GM12878 (cell line): ENCODE measurements around the gene TSKU. TPM values are rescaled to one million over a fixed set of nuclear protein-coding genes. Genes with fewer than 3 reads are reported as not detected.
A peak's percentile ranks its signal among the peaks of the same experiment; 100 is the strongest.

Experiments used
- ATAC-seq: fragments of 200-7000 bp; cut with Tn5 transposase; 3 replicates; pipeline ENCODE4 v1.9.1; 2020; ENCODE audit warnings: mild to moderate bottlenecking, moderate library complexity
- BruUV-seq: library from RNA; stranded (reverse); fragments of 400-500 nt; replicated peaks from 2 replicates; lab custom pipeline; 2021; lab: Mats Ljungman, UMichigan
- CTCF ChIA-PET: fragments of 300-600 bp; sonication (Branson Sonifier 250); formaldehyde crosslinking; extraction: SDS; loops from one replicate; lab custom pipeline; 2021; ENCODE audit warnings: inconsistent platforms; lab: Yijun Ruan, JAX
- POLR2A ChIA-PET: fragments of 350-600 bp; formaldehyde crosslinking; extraction: SDS; loops from one replicate; lab custom pipeline; 2021; ENCODE audit warnings: inconsistent platforms; lab: Charles Lee
- RAD21 ChIA-PET: fragments of 300-600 bp; sonication (Branson Sonifier 250); formaldehyde crosslinking; loops from one replicate; lab custom pipeline; 2023; ENCODE audit warnings: antibody characterized with exemption; ENCODE audit not compliant: unreplicated experiment; lab: Charles Lee
- SMC1A ChIA-PET: fragments of 300-600 bp; sonication (Branson Sonifier 250); formaldehyde crosslinking; loops from one replicate; lab custom pipeline; 2023; ENCODE audit not compliant: unreplicated experiment, uncharacterized antibody; lab: Charles Lee
- DNase-seq: peaks from one replicate; pipeline ENCODE4 v3.0.0-alpha.2; 2011; ENCODE audit warnings: low read depth, low spot score
- FAIRE-seq: peaks from 3 replicates; lab custom pipeline; 2011; peaks lifted over from hg19 to GRCh38; lab: Jason Lieb, UNC
- H2AFZ ChIP-seq: 2 replicates; pipeline ENCODE4 v1.6.0; 2011; ENCODE audit warnings: low read depth, low read length, control low read depth; ENCODE audit not compliant: control insufficient read depth
- H3K27ac ChIP-seq: 2 replicates; pipeline ENCODE4 v1.5.1; 2011; ENCODE audit warnings: control low read depth; ENCODE audit not compliant: control insufficient read depth, insufficient read depth
- H3K27me3 ChIP-seq, 2 experiments: replicated peaks in 1 of 2; 2 replicates each; pipeline versions ENCODE4 v1.6.0 to v1.6.1; 2011; ENCODE audit warnings: low read length in 1 of 2; ENCODE audit not compliant: control insufficient read depth in 2 of 2, insufficient read depth in 2 of 2
- H3K36me3 ChIP-seq, 2 experiments: 2 replicates each; pipeline ENCODE4 v1.5.1; 2011; ENCODE audit warnings: low read length in 1 of 2; ENCODE audit not compliant: control insufficient read depth in 2 of 2, insufficient read depth in 2 of 2
- H3K4me1 ChIP-seq: 2 replicates; pipeline ENCODE4 v1.6.1; 2011; ENCODE audit warnings: mild to moderate bottlenecking, low read length, moderate library complexity, mixed read lengths; ENCODE audit not compliant: control insufficient read depth, insufficient read depth
- H3K4me2 ChIP-seq: 2 replicates; pipeline ENCODE4 v1.6.0; 2011; ENCODE audit warnings: control low read depth; ENCODE audit not compliant: control insufficient read depth, insufficient read depth
- H3K4me3 ChIP-seq: fragments of 200-600 bp; sonication (generic); 2 replicates; pipeline ENCODE4 v1.5.1; 2016
- H3K79me2 ChIP-seq: 2 replicates; pipeline ENCODE4 v1.6.0; 2011; ENCODE audit warnings: low read length; ENCODE audit not compliant: control insufficient read depth, insufficient read depth
- H3K9ac ChIP-seq: 2 replicates; pipeline ENCODE4 v1.8.0; 2011; ENCODE audit warnings: low read length, control low read depth, mixed read lengths; ENCODE audit not compliant: control insufficient read depth, insufficient read depth
- H3K9me3 ChIP-seq: replicated peaks from 3 replicates; pipeline ENCODE4 v1.5.1; 2011; ENCODE audit warnings: mild to moderate bottlenecking, low read length; ENCODE audit not compliant: control insufficient read depth, insufficient read depth
- H4K20me1 ChIP-seq: 2 replicates; pipeline ENCODE4 v1.6.0; 2011; ENCODE audit not compliant: control insufficient read depth, insufficient read depth
- CBX5 ChIP-seq: sonication (generic); IDR thresholded peaks from 2 replicates; pipeline ENCODE4 v1.6.1; 2016; ENCODE audit warnings: low read depth, moderate library complexity, mild to moderate bottlenecking, inconsistent platforms
- CEBPZ ChIP-seq: fragments of 150-350 bp; IDR thresholded peaks from 2 replicates; pipeline ENCODE4 v1.6.1; 2016; ENCODE audit warnings: low read depth, low read length
- CHD1 ChIP-seq: IDR thresholded peaks from 2 replicates; pipeline ENCODE4 v1.6.1; 2012; ENCODE audit warnings: low read depth, low read length, improper control_type of control experiment
- SMC3 ChIP-seq: IDR thresholded peaks from 2 replicates; pipeline ENCODE4 v1.6.1; 2011; ENCODE audit warnings: low read length, improper control_type of control experiment, borderline replicate concordance
- ZNF622 ChIP-seq: fragments of 450-650 bp; IDR thresholded peaks from 2 replicates; pipeline ENCODE4 v1.6.1; 2017; ENCODE audit warnings: mild to moderate bottlenecking, inconsistent platforms
- WGBS: methylation state at CpG from one replicate; pipeline ENCODE4 v1.1.6; 2016; ENCODE audit warnings: low lambda C conversion rate; ENCODE audit not compliant: insufficient replicate concordance, insufficient coverage; ENCODE audit errors: missing lambda C conversion rate; 5-methylcytosine and 5-hydroxymethylcytosine counted together
- in situ Hi-C: fragments of 300-500 bp; cut with MboI; formaldehyde crosslinking; loops from 9 replicates; pipeline ENCODE4 v1.14.3; 2018; ENCODE audit warnings: mixed read lengths
- intact Hi-C: fragments of 100-400 bp; cut with micrococcal nuclease; formaldehyde crosslinking; loops from one replicate; pipeline ENCODE4 v1.14.2; 2022; ENCODE audit not compliant: unreplicated experiment
- polyA plus RNA-seq, 11 experiments: library from polyadenylated mRNA; depleted of rRNA in 4 of 11; unstranded in 6 of 11; stranded (reverse) in 5 of 11; fragments of >200 nt; fragmentation: Nextera tagmentation in 4 of 11; fragmentation: Illumina TruSeq in 1 of 11; extraction: Ambion mirVana in 4 of 11; extraction: Trizol in 1 of 11; gene quantifications; 1 replicate in 1 of 11; 2 replicates in 10 of 11; pipeline versions ENCODE4 v1.2.1 to v1.2.3, GENCODE V29; 2011 to 2016; ENCODE audit warnings: inconsistent platforms in 2 of 11, missing spikeins in 2 of 11, low read depth in 1 of 11
- total RNA-seq, 4 experiments: library from RNA; depleted of rRNA in 3 of 4; stranded (reverse); fragments of >200 nt in 3 of 4; fragmentation: Illumina TruSeq in 1 of 4; extraction: Trizol in 1 of 4; gene quantifications; 2 replicates each; pipeline versions ENCODE4 v1.2.1 to v1.2.3, GENCODE V29; 2013 to 2021

The TSKU gene
- total and polyA plus RNA-seq, 10 of the 15 experiments (the other 5 are each of a cell fraction or from before 2014, with no cell fraction given), result 0.04 to 1.5 (median 0.62) TPM

- Histone ChIP-seq H4K20me1 (no peaks in the 10 kb centered on the region), H3K9ac (no peak overlapping the region), H3K4me3 (no peak overlapping the region), H3K27me3 (no peaks in the 10 kb centered on the region; a peak in 1 of 4 replicates), H3K36me3 (no peaks in the 10 kb centered on the region), H3K9me3 (peaks cover 5% of the 10 kb centered on the region; the same call in 2 of the 3 replicates), H3K79me2 (no peaks in the 10 kb centered on the region), H3K4me2 (no peak overlapping the region), H3K27ac (no peak overlapping the region), H2AFZ (no peak overlapping the region), H3K4me1 (no peaks in the 10 kb centered on the region)
- 10% methylated on average over 3 of the region's 3 CpGs for WGBS
- POLR2A ChIA-PET, result no interaction called here
- RAD21 ChIA-PET, result no interaction called here
- CTCF ChIA-PET, result interaction anchor here (1.0 kb wide), 1 partner anchor 178 kb away, joined by 3 read pairs; no protein-coding TSS in a partner anchor
- no peak for DNase-seq
- in situ Hi-C loops (no loop called here), intact Hi-C loops (no loop called here)
- no peak for ATAC-seq
- BruUV-seq, result no TSS peak
- SMC1A ChIA-PET, result no interaction called here
- no peak for FAIRE-seq
- no peak for TF ChIP-seq CHD1
- no peak for TF ChIP-seq CEBPZ
- TF ChIP-seq ZNF622, result no peak
- peak; percentile 96 for TF ChIP-seq CBX5
- TF ChIP-seq SMC3, result no peak
These were observed 6.7 kb upstream of the TSKU start for GRCh38 chr11:76776472-76776871.
